ENCODE data around the gene SPON2. TPM values are rescaled to one million over a fixed set of nuclear protein-coding genes. Genes with fewer than 3 reads are reported as not detected.

The SPON2 gene
- total and polyA plus RNA-seq, 2 of the 4 experiments (the other 2 are of a cell fraction), result 21.1 to 177 TPM

GRCh38 chr4:1192091-1192492, 19.7 kb upstream of the SPON2 start:
- Histone ChIP-seq H3K4ac (ENCODE audit: low read depth, low read length) (peak overlapping the region; percentile 99), H3K79me1 (ENCODE audit: low read depth in 1 of 2, low read length in 2 of 2) (peaks cover 0 to 34% of the 10 kb centered on the region in 2 experiments; a peak in 2 of 4 replicates), H2BK120ac (ENCODE audit: low read depth, low read length) (peak overlapping the region; percentile 100), H3K23ac (ENCODE audit: low read depth, low read length) (peak overlapping the region; percentile 98), H3K18ac (ENCODE audit: low read depth, low read length) (peak overlapping the region; percentile 94), H2BK20ac (ENCODE audit: low read depth, low read length) (peak overlapping the region; percentile 99), H4K91ac (ENCODE audit: insufficient read depth, low read depth, low read length) (peak overlapping the region; percentile 100), H2AK5ac (ENCODE audit: low read depth, low read length) (peak overlapping the region; percentile 100), H3K56ac (ENCODE audit: extremely low read depth, insufficient read depth, low read length) (peak overlapping the region; percentile 97), H3K27ac (ENCODE audit: insufficient read depth, low read length) (peak overlapping the region; percentile 97), H3K4me1 (ENCODE audit: control insufficient read depth, insufficient read depth, low read length) (peaks cover 33% of the 10 kb centered on the region), H2BK15ac (ENCODE audit: low read depth, low read length) (peak overlapping the region; percentile 98; the same call in 2 of the 3 replicates), H3K36me3 (ENCODE audit: control insufficient read depth, insufficient read depth, low read length) (no peaks in the 10 kb centered on the region; the same call in 1 of the 2 replicates), H3K4me2 (ENCODE audit: low read depth, low read length) (peak overlapping the region; percentile 45), H3K9me3 (ENCODE audit: control insufficient read depth, insufficient read depth, low read length) (no peaks in the 10 kb centered on the region), H4K20me1 (ENCODE audit: insufficient read depth, low read length) (no peaks in the 10 kb centered on the region), H2AK9ac (replicated peaks; ENCODE audit: low read depth, low read length, poor library complexity) (peak overlapping the region; percentile 96), H4K8ac (ENCODE audit: low read depth in 2 of 2, low read length in 2 of 2) (peak overlapping the region; percentile 95 to 97), H2BK5ac (ENCODE audit: low read depth, low read length, poor library complexity, severe bottlenecking) (peak overlapping the region; percentile 96), H4K5ac (ENCODE audit: low read depth, low read length) (peak overlapping the region; percentile 91), H2AFZ (replicated peaks; ENCODE audit: low read length, poor library complexity) (peak overlapping the region; percentile 82), H3K9me1 (ENCODE audit: insufficient read depth, low read length) (peaks cover 25% of the 10 kb centered on the region), H3K9ac (ENCODE audit: low read depth, low read length) (peak overlapping the region; percentile 73), H3K4me3 (ENCODE audit: insufficient read depth, low read depth, low read length) (no peak overlapping the region), H3K27me3 (ENCODE audit: control insufficient read depth, insufficient read depth, low read length) (no peaks in the 10 kb centered on the region), H3K14ac (replicated peaks; ENCODE audit: low read depth, low read length) (peak overlapping the region; percentile 98)
- TF ChIP-seq CTCF (conservative IDR thresholded peaks at IDR 0.05; ENCODE audit: low read depth, low read length), result no peak
- peak; percentile 68 for TF ChIP-seq FOS (IDR thresholded peaks at IDR 0.05; ENCODE audit: low read depth, low read length)
- TF ChIP-seq USF2 (IDR thresholded peaks at IDR 0.05; ENCODE audit: low read depth, low read length), result peak; percentile 77
- TF ChIP-seq RCOR1 (IDR thresholded peaks at IDR 0.05; ENCODE audit: insufficient replicate concordance, low read length), result no peak
- no peak for TF ChIP-seq SMC3 (IDR thresholded peaks at IDR 0.05; ENCODE audit: low read depth, low read length)
- TF ChIP-seq RFX5 (IDR thresholded peaks at IDR 0.05; ENCODE audit: low read depth, low read length), result no peak
- TF ChIP-seq POLR2A (IDR thresholded peaks at IDR 0.05; ENCODE audit: low read depth, low read length), result no peak
- no peak for TF ChIP-seq NFE2L2 (IDR thresholded peaks at IDR 0.05; ENCODE audit: low read depth, low read length)
- TF ChIP-seq MAFK (IDR thresholded peaks at IDR 0.05; ENCODE audit: low read depth, low read length), result no peak
- peak; percentile 85 for TF ChIP-seq BHLHE40 (IDR thresholded peaks at IDR 0.05; ENCODE audit: low read depth, low read length)
- TF ChIP-seq MAZ (IDR thresholded peaks at IDR 0.05; ENCODE audit: borderline replicate concordance, low read depth, low read length), result peak; percentile 47; the same call in 1 of the 2 replicates
- TF ChIP-seq CEBPB (IDR thresholded peaks at IDR 0.05; ENCODE audit: low read depth, low read length), result no peak
- TF ChIP-seq MXI1 (IDR thresholded peaks at IDR 0.05; ENCODE audit: borderline replicate concordance, low read depth, low read length), result no peak
- TF ChIP-seq CHD1 (IDR thresholded peaks at IDR 0.05; ENCODE audit: low read depth, low read length), result no peak
- POLR2A ChIA-PET (ENCODE audit: unreplicated experiment), result interaction anchor here (0.8 to 1.5 kb wide), 3 partner anchors 8 to 10 kb away, joined by 3 to 5 read pairs (median 5); no protein-coding TSS in a partner anchor
- intact Hi-C loops (cut with micrococcal nuclease) (no loop called here), in situ Hi-C loops (cut with MboI; ENCODE audit: low sequenced_read_pairs) (no loop called here), dilution Hi-C loops (cut with HindIII; ENCODE audit: low sequenced_read_pairs, unreplicated experiment) (no loop called here)
- CTCF ChIA-PET, result interaction anchor here (1.0 to 1.3 kb wide), 3 partner anchors 9 to 27 kb away, joined by 3 to 9 read pairs (median 4); no protein-coding TSS in a partner anchor
- no TSS peak for BruUV-seq (replicated peaks)
- ATAC-seq (ENCODE audit: low read depth), result peak; percentile 83
- DNase-seq, result peak; percentile 99
- WGBS, 2 experiments (ENCODE audit: extremely low coverage in 2 of 2, insufficient read length in 1 of 2), result no CpG with 5 or more reads among the region's 4 CpGs

All from IMR-90 (cell line).